CD4-positive, alpha-beta T cell treated with Interleukin-17A for 4 hours (primary cell): ENCODE data around the gene OTOA.
"Not testable (repeated sequence)": the region's sequence is repeated elsewhere in the genome, so short reads cannot be mapped to it uniquely, and the experiment has no call there.

ENCODE experiments used
- DNase-seq: peaks from one replicate; pipeline ENCODE4 v3.0.0-alpha.2; 2020; ENCODE audit warnings: mixed read lengths

The OTOA gene

DNA sequence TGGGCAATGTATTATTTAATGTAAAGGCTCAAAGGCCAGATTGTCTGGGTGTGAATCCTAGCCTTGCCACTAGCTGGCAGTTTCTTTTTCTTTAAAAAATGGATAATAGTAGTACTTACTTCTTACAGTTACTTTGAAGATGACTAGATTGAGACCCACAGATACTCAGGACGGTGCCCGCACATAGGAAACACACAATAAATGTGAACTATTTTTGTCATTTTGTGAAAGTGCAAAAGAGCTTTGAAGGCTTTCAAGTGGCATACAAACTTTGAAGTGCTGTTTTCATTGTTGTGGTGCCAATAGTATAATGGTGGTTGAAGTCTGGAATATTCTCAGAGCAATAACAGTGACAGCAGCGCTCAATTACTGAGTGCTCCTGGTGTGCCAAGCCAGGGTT is 63.6 kb downstream of the OTOA start:
- DNase-seq = no peak

DNA sequence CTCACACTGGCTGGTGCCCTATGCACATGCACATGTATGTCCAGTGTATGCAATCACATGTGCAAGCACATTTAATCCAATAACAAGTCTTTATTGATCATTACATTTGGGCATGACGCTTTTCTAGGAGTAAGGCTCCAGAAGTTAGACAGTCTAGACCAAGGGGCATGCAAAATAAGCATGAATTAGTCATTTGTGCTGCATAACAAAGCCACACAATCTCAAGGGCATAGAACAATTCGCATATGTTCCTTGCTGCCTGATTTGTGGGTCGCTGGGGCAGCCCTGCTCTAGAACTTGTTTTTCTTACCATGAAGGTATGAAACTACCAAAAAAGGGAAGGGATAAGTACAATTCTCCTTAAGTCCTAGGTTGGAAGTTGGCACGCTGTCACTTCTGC is 67.5 kb downstream of the OTOA start:
- not testable (repeated sequence) for DNase-seq

DNA sequence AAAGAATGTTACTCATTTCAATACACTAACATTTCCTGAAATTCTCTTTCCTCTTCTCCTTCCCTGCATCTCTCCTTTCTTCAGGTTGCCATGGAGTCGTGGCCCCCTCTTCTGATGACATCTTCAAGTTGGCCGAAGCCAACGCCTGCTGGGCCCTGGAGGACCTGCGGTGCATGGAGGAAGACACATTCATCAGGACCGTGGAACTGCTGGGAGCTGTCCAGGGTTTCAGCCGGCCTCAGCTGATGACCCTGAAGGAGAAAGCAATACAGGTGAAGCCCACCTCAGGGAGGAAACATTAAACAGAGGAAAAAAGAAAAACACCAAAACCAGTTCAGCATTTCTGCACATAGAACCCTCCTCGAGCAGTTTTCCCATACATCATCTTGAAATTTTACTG is 76.9 kb downstream of the OTOA start:
- DNase-seq = not testable (repeated sequence)

DNA sequence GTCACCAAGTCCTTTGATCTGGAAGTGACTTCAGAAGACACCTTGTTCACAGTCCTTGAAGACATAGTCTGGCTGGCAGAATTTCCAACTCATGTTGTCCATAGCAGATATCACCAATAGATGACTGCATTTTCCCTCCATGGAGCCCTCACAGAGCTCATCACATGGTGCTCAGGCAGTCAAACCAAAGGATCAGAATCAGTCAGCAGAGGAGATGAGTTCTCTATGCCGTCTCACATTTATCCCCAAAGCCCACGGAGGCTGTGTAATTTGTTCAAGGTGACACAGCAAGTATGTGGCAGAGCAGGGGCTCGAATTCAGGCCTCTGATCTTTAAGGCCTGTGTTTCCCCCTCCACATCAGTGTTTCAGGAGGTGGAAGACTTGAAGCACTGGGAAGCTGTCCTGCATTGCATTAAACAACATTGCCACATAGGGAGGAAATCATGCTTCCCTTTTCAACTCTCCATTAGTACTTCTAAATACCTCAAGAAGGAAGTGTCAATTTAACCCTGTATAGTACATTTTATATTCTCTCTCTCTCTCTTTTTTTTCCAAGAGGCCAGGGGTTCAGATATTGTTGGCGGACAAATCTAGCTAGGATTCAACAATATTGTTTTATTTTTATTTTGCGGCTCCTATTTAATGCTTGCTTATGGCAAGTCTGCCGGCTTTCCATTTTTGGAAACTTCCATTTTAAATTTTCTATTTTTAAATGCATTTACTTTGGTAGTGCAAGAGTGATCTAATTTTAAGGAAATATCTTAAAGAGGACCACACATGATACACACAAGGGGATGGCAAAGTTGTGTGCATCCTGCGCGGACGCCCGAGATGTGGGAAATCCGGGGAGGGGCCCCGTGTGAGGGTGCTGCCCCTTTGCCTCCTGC is 92.7 kb downstream of the OTOA start:
- DNase-seq = not testable (repeated sequence)

DNA sequence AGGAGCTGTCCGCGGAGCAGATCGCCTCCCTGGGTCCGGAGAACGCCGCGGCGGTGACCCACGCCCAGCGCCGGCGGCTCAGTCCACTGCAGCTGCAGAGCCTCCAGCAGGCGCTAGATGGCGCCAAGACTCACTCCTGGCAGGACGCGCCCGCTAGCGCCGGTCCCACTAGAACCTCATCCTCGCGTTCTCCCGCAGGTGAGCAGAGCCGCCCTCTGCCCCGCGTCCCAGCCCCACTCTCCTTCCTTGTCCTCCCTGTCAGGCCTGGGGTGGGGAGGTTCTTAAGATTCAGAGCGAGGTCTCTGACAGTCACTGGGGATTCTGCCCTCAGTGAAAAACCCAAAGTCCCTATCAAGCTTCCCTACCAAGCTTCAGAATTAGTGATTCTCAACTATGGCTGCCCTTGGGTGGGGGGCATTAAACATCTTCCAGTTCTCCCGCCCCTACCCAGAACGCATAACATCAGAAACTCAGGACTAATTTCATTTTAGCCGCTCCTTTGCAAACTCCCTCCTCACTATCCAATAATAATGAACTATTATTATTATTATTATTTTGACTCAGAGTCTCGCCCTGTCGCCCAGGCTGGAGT is 93.4 kb downstream of the OTOA start:
- not testable (repeated sequence) for DNase-seq

DNA sequence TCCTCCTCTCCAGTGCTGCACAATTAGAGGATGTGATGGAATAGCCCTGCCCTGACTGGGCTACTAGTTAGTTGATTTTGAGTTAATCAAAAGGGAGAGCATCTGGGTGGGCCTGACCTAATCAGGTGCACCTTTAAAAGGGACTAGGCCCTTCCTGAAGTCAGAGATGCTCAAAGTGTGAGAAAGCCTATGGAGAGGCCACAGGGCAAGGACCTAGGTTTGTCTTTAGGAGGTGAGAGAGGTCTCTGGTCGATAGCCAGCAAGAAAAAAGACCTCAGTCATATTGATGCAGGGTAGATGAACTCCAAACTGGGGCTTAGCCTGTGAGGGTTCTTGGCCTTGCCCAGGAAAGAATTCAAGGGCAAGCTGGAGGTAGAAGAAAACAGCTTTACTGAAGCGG is 104.5 kb downstream of the OTOA start:
- not testable (repeated sequence) for DNase-seq

DNA sequence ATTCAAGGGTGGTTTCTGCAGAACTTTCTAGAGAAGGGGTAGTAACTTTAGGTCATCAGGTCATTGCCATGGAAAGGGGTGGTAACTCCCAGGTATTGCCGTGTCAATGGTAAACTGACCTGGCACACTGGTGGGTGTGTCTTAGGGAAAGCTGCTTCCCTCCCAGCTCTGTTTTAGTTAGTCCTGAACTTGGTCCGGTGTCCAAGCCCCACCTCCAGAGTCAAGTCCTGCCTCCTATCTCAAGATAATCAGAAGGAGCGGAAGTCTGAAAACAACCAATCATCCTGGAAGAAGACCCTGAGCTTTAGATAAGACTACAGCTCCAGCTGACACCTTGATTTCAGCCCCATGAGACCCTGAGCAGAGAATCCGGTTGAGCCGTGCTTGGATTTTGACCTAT is 105.0 kb downstream of the OTOA start:
- not testable (repeated sequence) for DNase-seq

DNA sequence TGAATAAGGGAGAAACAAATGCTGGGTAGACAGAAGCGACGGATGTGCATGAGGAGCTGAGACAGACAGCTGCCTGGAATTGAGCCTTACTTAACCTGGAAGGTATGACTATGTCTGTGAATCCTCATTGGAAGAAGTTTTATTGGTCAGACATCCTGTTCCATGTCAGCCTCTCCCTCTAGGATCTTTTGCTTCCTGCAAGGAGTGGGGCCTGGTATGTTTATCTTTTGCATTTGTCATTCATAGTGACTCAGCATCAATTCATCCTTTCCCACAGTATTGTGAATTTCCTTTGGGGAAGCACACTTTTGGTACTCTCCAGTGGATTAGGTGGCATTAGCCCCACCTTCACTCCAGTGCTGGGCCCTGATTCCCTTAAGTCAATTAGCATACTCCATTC is 105.5 kb downstream of the OTOA start:
- not testable (repeated sequence) for DNase-seq

DNA sequence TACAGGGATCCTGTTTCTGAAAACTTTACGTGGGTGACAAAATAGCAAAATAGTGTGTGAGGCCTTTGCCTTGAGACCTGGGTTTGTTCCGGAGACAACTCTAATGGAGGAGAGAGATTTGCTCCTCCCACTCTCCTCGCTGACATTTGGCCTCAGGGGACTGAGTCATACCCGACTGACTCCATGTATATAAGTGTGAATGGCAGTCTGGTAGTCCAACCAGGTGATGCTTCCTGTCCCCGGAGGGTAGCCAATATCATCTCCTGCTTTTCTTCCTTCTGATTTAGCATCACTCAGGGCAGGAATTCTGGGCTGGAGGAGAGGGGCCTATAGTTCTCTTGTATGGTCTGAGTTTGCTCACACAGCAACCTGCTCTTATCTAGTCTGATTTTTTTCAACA is 106.8 kb downstream of the OTOA start:
- DNase-seq = not testable (repeated sequence)

DNA sequence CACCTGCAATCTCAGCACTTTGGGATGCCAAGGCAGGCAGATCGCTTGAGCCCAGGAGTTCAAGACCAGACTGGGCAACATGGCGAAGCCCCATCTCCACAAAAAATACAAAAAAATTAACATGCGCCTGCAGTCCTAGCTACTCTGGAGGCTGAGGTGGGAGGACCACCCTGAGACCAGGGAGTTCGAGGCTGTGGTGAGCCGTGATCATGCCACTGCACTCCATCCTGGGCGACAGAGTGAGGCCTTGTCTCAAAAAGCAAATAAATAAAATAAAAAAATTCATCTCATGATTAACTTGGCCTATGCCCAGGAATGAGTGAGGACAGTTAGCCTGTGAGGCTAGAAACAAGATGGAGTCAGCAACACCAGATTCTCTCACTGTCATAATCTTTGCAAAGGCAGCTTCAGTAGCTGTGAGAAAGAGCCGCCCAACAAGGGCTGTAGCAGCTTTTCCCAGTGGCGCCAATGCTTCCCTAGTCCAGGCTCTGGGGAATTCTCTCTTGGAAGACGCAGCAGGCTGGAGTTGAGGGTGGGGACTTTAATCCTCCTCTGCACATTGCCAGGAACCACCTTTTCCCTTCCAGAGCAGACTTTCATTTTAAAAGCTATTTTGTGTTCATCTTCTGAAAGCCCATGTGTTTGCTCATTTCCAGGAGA is 108.9 kb downstream of the OTOA start:
- not testable (repeated sequence) for DNase-seq

DNA sequence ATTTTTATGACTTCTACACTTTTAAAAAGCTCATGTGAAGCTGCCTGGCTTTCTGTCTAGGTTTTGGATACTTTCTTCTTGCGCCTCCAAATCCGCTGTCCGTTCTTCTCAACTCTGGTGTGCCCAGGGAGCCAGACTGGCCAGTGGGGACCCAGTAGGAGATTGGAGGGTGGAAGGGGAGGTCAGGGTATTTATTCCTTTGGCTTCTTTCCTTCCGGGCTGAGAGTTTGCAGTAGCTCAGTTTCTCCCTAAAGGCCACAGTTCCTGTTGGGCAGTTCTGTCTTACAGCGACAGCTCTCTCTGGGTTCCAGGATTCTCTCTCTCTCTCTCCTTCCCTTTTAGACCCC is 109.4 kb downstream of the OTOA start:
- DNase-seq = not testable (repeated sequence)

DNA sequence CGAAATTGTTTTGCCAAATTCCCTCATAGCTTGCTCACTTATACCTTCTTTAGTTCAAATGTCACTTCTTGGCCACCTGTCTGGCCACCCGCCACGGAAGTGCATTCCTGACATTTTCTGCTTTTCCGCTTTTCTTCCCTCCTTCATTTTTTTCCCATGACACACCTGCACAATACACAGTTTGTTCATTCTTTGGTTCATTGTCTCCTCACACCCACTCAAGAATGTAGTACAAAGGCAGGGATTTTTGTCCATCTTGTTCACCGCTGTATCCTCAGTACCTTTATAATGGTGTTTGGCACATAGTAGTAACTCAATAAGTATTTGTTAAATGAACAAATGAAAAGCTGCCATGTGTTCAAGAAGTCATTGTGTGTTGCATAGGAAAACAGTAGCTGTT is 116.8 kb downstream of the OTOA start:
- not testable (repeated sequence) for DNase-seq

DNA sequence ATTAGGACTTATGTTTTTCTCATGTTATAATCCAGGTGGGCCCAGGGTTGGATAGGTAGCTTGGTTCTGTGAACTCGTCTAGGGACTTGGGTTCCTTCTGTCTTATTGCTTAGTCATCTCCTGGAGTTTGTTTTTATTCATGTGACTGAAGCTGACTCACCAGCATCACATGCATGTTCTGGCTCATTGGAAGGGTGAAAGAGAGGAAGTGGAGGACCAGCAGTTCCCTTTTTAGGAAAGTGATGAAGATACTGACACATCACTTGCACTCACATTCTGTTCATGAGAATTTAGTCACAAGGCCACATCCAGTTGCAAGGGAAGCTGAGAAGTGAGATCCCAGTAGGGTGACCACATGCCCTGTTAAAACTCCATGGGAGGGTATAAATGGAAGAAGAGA is 126.7 kb downstream of the OTOA start:
- not testable (repeated sequence) for DNase-seq

DNA sequence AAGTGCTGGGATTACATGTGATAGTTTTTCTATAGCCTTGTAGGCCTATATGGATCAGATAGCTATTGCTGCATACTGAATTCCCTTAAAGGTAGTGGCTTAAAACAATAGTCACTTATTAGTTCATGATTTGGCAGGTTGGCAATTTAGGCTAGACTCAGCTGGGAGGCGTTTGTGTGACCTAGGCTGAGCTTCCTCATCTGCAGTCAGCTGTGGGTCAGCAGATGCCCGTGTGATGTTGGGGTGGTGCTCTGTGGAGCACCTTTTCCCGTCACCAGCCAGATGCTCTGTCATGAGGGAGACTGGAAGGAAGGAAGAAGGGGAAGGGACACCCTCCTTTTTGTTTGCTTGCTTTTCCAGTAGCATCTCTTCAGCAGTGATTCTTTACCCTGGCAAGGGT is 129.5 kb downstream of the OTOA start:
- DNase-seq = not testable (repeated sequence)

DNA sequence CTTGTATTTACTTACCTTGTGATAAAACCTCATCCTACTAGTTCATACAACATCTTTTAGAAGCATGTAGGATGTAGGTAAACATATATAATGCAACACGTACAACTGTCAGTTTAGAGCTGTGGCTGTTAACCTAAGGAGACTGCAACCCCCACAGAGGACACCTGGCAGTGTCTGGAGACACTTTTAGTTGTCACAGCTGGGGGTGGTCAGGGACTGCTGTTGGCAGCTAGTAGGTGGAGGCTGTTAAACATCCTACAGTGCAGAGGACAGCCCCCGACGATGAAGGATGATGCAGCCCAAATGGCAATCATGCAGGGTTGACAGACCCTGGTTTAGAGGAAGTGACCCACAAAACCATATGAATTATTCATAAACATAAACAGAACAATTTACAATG is 134.8 kb downstream of the OTOA start:
- DNase-seq = not testable (repeated sequence)

DNA sequence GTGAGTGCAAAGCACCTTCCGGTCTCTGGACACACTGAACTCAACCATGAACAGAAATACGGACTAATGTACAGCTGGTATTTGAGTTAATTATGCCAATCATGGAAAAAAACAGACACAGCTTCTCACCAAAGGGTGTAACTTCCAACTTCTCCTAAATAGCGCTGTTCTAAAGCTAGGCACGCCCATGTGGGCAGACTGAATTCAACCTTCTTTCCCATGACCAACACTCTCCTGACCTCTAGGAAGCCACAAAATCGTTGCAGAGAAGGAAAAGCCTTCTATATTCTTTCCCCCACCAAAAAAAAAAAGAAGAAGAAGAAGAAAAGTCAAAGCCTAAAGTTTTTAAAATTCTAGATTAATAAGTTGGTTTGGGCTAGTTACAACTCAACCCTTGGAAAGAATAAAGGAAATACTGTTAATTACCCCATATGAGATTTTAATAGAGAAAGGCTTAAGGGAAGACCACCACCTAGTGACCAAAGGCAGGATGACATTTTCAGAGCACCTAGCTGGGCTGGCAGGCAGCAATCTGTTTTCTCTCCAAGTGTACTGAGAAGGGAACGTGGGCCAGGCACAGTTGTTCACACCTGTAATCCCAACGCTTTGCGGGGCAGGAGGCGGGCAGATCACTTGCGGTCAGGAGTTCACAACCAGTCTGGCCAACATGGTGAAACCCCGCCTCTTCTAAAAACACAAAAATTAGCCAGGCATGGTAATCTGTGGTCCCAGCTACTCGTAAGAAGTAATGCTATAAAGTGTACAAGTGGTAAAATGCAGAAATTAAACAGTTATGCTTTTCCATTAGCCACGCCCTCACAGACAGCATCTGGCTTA is 138.0 kb downstream of the OTOA start:
- DNase-seq = peak; percentile 13

DNA sequence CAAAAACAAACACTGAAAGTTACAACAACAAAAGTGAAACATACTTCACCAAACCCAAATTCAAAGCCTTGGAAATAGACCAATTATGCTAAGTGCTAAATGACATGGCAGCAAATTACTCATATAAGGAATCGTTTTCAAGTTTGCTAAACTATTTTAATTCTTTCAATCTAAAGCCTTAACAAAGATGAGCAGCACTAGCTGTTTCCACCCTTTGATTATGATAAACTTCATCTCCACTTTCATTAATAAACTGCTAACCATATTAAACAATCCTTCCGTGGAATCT is 138.6 kb downstream of the OTOA start:
- not testable (repeated sequence) for DNase-seq
